ENCODE measurements around the gene BATF2. TPM values are rescaled to one million over a fixed set of nuclear protein-coding genes. Genes with fewer than 3 reads are reported as not detected.
A peak's percentile ranks its signal among the peaks of the same experiment; 100 is the strongest.

Gene BATF2
- total and polyA plus RNA-seq, 10 of the 15 experiments (the other 5 are each of a cell fraction or from before 2014, with no cell fraction given) = 0.18 to 1.1 (median 0.38) TPM; not detected in 1

- CTCF ChIA-PET = interaction anchor here (0.9 to 3.3 kb wide), 3 partner anchors 15 to 68 kb away, joined by 3 to 9 read pairs (median 4); partner anchors contain the start of genes ARL2 and TM7SF2
- Histone ChIP-seq H3K79me2 (ENCODE audit: control insufficient read depth, insufficient read depth, low read length) (peaks cover 5% of the 10 kb centered on the region), H4K20me1 (ENCODE audit: control insufficient read depth, insufficient read depth) (no peaks in the 10 kb centered on the region), H3K4me1 (ENCODE audit: control insufficient read depth, insufficient read depth, low read length) (peaks cover 20% of the 10 kb centered on the region), H3K4me2 (ENCODE audit: control insufficient read depth, insufficient read depth) (peak overlapping the region; percentile 76), H3K27me3 (replicated peaks in 1 of 2; ENCODE audit: control insufficient read depth in 2 of 2, insufficient read depth in 2 of 2, low read length in 1 of 2) (no peaks in the 10 kb centered on the region), H3K36me3 (ENCODE audit: control insufficient read depth in 2 of 2, insufficient read depth in 2 of 2, low read length in 1 of 2) (peaks cover 0 to 5% of the 10 kb centered on the region in 2 experiments; a peak in 3 of 4 replicates), H2AFZ (ENCODE audit: control insufficient read depth, low read depth, low read length) (no peak overlapping the region), H3K9me3 (replicated peaks; ENCODE audit: control insufficient read depth, insufficient read depth, low read length) (no peaks in the 10 kb centered on the region), H3K9ac (ENCODE audit: control insufficient read depth, insufficient read depth, low read length) (no peak overlapping the region), H3K27ac (ENCODE audit: control insufficient read depth, insufficient read depth) (no peak overlapping the region), H3K4me3 (no peak overlapping the region; the same call in 1 of the 2 replicates)
- SMC1A ChIA-PET (ENCODE audit: uncharacterized antibody, unreplicated experiment) = no interaction called here
- FAIRE-seq (no peak), DNase-seq (ENCODE audit: low read depth, low spot score) (no peak), ATAC-seq (no peak)
- WGBS (ENCODE audit: insufficient coverage, insufficient replicate concordance, low lambda C conversion rate, missing lambda C conversion rate) = 99% methylated on average over 6 of the region's 6 CpGs
- in situ Hi-C loops (cut with MboI) (no loop called here), intact Hi-C loops (cut with micrococcal nuclease; ENCODE audit: unreplicated experiment) (loop anchor here (5.0 kb wide), 1 partner anchor 34 kb away; no protein-coding TSS in a partner anchor)
- no TSS peak for BruUV-seq (replicated peaks)
- TF ChIP-seq SMAD1 (IDR thresholded peaks at IDR 0.05; ENCODE audit: low read depth, partially characterized antibody) (no peak), CHD1 (IDR thresholded peaks at IDR 0.05; ENCODE audit: low read depth, low read length) (no peak), EP300 (IDR thresholded peaks at IDR 0.05; ENCODE audit: borderline replicate concordance in 1 of 2, control insufficient read depth in 1 of 2, low read depth in 2 of 2, low read length in 2 of 2) (no peak), ZNF24 (IDR thresholded peaks at IDR 0.05) (no peak), MLLT1 (IDR thresholded peaks at IDR 0.05) (no peak), SMAD5 (IDR thresholded peaks at IDR 0.05; ENCODE audit: low read depth) (no peak)
- RAD21 ChIA-PET (ENCODE audit: unreplicated experiment) = interaction anchor here (0.9 to 2.2 kb wide), 2 partner anchors 29 to 34 kb away, joined by 3 to 7 read pairs; no protein-coding TSS in a partner anchor
- POLR2A ChIA-PET = interaction anchor here (1.0 to 1.1 kb wide), 2 partner anchors 10 to 468 kb away, joined by 3 to 5 read pairs; no protein-coding TSS in a partner anchor
These were observed 46.1 kb upstream of the BATF2 start for GRCh38 chr11:65042891-65043290.
